ENCODE results near the gene C4BPA.

C4BPA gene

DNA sequence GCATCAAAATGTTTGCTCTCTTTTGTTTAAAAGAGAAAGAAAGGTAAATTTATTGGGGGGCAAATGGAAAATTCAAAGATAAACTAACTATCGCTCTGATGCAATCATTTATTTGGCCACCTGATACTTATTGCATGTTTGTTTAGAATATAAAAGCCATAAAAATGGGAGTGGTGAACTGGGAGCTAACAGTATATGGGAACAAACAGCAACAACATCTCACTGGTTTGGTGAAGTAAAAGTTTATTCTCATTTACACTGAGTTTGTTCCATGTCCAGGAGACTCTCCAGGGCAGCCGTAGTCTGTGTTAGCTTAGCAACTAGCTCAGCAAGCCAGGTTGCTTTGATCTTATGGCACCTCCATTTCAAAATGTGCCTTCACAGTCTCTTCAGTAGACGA, 20.4 kb downstream of the C4BPA start:
- no peak for DNase-seq (ENCODE audit: low spot score)

DNA sequence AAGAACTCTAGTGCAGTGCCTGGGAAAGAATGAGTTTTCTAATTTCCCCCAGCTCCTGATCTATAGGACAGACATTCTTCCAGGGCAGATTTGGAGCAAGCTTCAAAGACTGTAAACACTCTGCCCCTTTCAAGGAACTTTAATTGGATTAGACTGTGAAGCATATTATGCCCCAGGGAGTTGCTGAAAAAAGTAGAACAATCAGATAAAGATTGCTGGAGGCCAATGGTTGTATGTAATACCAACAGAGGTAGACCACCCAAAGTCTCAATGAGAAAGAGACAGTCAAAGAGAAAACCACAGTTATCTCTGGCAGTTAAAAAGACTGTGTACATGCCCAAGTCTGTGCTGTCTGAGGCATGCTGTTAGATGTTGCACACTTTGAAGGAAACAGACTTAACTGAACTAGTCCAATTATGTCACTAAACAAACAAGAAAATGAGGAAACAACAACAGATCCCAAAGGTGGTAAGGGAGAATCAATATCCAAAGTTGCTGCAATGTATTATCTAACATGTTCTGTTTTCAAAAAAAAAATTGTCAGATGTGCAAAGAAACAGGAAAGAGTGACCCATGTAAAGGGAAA, 24.4 kb downstream of the C4BPA start:
- no peak for DNase-seq (ENCODE audit: low spot score)

DNA sequence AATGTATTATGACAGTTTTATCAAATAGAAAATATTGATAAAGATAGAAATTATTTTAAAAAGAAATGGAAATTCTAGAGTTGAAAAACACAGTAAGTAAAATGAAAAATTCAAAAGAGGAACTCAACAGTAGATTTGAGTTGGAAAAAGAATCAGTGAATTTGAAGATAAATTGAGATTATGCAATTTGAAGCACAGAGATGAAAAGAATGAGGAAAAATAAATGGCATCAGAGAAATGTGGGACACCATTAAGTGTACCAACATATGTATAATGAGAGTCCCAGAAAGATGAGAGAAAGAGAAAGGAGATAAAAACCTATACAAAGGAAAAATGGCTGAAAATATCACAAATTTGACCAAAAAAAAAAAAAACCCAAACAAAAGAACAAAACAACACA, 25.0 kb downstream of the C4BPA start:
- no peak for DNase-seq (ENCODE audit: low spot score)

DNA sequence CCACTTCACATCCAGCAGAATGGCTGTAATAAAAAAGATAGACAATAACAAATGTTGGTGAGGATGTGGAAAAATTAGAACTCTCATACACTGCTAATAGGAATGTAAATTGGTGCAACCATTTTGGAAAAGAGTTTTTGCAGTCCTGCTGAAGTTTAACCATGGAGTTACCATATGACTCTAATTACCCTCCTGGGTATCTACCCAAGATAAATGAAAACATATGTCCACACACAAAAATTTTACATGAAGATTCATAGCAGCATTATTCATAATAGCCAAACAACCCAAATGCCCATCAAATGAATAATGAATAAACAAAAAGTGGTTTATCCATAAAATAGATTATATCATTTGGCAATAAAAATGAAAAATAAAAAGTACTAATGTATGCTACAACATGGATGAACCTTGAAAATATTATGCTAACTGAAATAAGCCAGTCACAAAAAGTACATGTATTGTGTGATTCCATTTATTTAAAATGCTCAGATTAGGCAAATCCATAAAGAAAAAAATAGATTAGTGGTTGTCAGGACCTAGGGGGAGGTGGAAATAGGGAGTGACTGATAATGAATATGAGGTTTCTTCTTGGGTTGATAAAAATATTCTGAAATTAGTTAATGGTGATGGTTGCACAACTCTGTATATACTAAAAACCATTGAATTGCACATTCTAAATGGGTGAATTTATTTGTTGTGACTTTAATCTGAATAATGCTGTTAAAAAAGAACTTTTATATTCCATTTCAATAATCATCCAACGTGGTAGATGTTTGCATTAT, 26.4 kb downstream of the C4BPA start:
- no peak for DNase-seq (ENCODE audit: low spot score)

- no peak for DNase-seq (ENCODE audit: low spot score)
These were observed 27.1 kb downstream of the C4BPA start for GRCh38 chr1:207131163-207131562.

DNA sequence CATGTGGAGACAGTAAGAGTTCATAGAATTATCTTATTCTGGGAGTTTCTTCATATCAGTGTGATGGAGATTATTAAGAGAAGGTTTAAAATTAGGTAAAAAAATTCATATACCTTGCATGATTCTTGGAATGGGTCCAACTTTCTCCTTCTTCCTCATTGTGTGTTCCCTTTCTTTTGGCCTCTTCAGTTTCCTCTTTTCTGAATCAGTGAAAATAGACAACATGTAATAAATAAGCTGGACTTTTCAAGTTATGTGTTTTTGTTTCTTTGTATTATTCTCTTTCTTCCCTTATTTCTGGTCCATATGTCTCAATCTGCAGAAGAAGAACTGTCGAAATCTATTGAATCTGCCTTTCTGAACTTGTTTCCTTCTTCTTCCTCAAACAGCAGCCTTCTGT, 30.5 kb downstream of the C4BPA start:
- no peak for DNase-seq (ENCODE audit: low spot score)

DNA sequence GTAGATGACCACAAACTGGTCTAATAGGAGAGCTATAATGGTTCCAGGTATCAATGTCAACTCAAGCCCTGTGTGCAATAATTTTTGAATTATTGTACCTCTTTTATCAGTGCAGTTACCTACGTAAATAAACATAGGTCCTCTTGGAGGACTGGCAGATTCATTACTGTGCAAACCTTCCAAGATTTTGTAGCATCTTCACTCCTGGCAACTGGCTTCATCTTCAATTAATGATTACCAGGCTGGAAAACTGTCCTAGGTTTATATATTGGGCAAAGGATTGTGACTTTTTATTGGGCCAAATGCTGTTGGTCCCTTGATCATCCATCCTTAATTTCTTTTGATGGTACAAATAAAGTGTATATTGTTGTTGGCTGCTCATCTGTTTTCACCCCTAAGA, 35.6 kb downstream of the C4BPA start:
- no peak for DNase-seq (ENCODE audit: low spot score)

- peak; percentile 37 for DNase-seq (ENCODE audit: low spot score)
These were observed 36.5 kb downstream of the C4BPA start for GRCh38 chr1:207140536-207140935.

- DNase-seq (ENCODE audit: low spot score) = no peak
These were observed 41.5 kb downstream of the C4BPA start for GRCh38 chr1:207145401-207146058.

GRCh38 chr1:207151920-207152319, 47.9 kb downstream of the C4BPA start:
- no peak for DNase-seq (ENCODE audit: low spot score)

- no peak for DNase-seq (ENCODE audit: low spot score)
These were observed 48.9 kb downstream of the C4BPA start for GRCh38 chr1:207152792-207153468.

DNA sequence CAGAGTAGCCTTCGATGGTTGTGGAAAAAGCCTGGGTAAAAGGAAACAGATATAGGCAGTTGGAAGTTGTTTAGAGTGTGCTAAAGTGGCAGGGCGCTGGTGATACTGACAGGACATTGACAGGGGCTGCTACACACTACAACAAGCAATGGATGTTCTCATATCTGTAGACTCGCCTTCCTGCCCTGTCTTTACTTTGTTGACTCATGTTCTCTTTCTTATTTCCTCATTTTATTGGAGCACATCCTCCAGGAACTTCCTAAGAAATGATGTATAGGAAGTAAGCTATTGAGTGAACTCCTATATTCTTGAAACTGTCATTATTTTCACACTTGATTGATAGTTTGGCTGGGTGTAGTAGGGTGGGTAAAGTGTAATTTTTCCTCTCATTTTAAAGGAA, 51.0 kb downstream of the C4BPA start:
- peak; percentile 34 for DNase-seq (ENCODE audit: low spot score)

DNA sequence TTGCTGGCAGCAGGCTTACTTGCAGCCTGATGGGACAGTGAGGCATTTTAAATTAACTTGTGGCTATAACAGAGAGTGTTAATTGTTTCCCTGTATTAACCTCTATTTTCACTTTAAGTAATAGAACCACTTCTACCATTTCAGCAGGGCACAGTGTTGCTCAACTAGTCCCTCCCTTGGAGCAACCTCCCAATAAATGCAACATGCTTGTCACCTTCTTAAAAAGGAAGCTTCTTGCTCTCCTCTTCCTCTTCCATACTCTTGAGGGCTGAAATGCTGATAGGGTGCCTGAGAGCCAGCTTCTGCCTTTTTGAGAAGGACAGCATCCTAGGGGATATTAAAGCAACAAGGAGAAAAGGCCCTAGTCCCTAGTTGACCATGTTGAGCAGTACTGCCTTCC, 52.1 kb downstream of the C4BPA start:
- no peak for DNase-seq (ENCODE audit: low spot score)

- no peak for DNase-seq (ENCODE audit: low spot score)
These were observed 52.8 kb downstream of the C4BPA start for GRCh38 chr1:207156826-207157225.

DNA sequence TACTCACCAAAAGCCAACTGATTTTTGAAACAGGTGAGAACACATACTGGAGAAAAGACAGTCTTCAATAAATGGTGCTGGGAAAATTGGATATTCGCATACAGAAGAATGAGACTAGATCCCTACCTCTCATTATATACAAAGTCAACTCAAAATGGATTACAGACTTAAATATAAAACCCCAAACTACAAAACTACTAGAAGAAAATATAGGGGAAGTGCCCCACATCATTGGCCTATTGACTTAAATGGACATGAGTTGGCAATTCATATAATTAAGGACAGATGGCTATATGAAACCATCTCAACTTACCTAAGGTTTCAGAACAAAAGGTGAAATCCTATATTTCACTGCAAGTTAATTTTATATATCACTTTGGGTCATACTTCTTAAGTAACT, 60.1 kb downstream of the C4BPA start:
- DNase-seq (ENCODE audit: low spot score) = no peak

DNA sequence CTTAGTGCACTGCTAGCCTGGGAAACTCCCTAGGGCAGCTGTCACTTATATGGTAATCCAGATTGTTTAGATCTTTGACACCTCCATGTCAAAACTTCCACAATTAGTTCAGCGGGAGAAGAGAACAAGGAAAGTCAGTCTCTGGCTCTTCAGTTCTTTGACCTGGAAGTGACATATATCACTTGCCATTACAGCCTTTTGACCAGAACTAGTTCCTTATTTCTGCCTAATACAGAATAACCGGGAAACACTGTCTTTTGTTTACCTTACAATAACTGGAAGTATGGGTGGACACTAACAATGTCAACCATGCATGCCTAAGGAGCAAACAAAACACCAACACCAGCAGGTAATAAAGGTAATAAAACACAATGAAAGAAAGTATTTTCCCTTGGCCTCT, 68.3 kb downstream of the C4BPA start:
- DNase-seq (ENCODE audit: low spot score) = no peak

DNA sequence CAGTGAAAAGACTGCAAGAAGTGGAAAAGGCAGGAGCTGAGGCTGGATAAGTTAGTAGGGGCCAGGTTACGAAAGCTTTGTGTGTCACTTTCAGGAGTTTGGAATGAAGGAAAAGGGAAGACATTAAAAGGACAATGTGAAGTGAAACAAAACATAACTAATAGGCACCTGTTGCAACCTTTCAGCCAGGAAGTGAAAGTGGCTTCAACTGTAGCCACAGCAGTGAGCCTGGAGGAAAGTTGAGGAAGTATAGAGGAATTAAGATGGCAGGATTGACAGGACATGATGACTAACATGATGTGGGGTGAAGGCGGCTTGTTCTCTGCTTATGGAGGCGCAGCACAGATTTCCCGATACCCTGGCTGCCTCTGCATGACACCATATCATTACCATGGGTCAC, 68.9 kb downstream of the C4BPA start:
- no peak for DNase-seq (ENCODE audit: low spot score)

GRCh38 chr1:207173396-207173795, 69.4 kb downstream of the C4BPA start:
- DNase-seq (ENCODE audit: low spot score) = no peak

DNA sequence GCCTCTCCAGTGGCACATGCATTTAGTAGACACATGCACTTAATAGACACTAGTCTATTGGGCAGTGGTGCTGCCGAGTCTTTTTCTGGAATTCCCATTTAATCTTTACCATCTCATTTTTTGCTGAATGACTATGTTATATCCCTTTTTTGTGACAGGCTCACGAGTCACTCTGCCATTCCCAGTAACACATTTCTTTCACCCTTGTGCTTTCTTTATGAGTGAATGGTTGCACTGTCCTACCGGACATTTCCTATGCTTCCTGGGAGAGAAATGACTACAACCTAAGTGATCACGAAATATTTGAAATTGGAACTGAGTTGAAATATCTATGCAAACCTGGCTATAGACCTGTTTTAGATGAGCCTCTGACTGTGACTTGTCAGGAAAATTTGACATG, 70.9 kb downstream of the C4BPA start:
- peak; percentile 19 for DNase-seq (ENCODE audit: low spot score)

GRCh38 chr1:207179036-207179435, 75.0 kb downstream of the C4BPA start:
- DNase-seq (ENCODE audit: low spot score) = no peak

DNA sequence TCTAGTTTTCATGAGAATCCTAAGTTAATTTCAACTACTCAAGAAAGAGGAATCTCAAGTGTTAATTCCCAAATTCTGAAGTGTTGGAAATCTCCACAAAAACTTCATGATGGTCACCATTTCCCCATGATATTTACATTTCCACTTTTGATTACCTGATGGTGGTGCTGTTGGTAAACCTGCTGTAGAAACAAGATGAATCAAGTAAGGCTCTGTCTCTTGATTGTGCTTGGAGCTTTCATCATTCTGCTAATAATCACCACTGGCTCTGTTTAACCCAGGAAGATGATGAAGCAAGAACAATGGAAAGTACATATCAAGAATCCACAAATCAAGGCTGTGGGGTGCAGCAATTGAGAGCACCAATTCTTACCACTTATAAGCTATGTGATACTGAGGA, 77.8 kb downstream of the C4BPA start:
- DNase-seq (ENCODE audit: low spot score) = no peak

- DNase-seq (ENCODE audit: low spot score) = no peak
These were observed 82.5 kb downstream of the C4BPA start for GRCh38 chr1:207186503-207186902.

DNA sequence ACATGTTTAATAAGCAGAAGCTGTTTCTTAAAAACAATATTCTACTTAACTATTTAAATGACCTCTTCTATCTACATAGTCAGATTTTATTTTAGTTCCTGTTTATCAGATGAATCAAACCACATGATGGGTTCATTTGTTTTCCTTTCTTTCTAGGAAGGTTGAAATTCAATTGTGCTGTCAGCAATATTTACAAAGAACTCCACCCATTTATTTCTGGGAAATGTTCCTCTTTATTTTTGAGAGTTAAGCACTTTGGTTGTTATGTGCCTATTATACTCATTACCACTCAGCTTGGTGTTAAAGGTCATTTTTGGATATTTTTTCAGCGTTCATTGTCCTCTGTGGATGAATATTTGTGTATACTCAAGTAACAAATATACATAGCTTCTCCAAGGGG, 84.9 kb downstream of the C4BPA start:
- no peak for DNase-seq (ENCODE audit: low spot score)
